Liver (tissue), 9 donors: ENCODE results near the gene SORBS2. TPM values are rescaled to one million over a fixed set of nuclear protein-coding genes. Genes with fewer than 3 reads are reported as not detected.

Source experiments
- DNase-seq: peaks from one replicate; pipeline ENCODE4 v3.0.0-alpha.2; 2017; ENCODE audit warnings: low spot score
- H3K27ac ChIP-seq, 2 donors: one replicate each; pipeline ENCODE4 v1.7.0; 2013; ENCODE audit warnings: inconsistent platforms in 2 of 2, low read length in 2 of 2, control low read depth in 1 of 2, low read depth in 1 of 2, mild to moderate bottlenecking in 1 of 2
- H3K27me3 ChIP-seq, 4 donors: one replicate each; pipeline versions ENCODE4 v1.6.1 to v1.7.0; 2013; ENCODE audit warnings: low read length in 3 of 4, inconsistent platforms in 1 of 4, mild to moderate bottlenecking in 1 of 4, moderate library complexity in 1 of 4; ENCODE audit not compliant: control insufficient read depth in 4 of 4, insufficient read depth in 4 of 4
- H3K36me3 ChIP-seq, 4 donors: one replicate each; pipeline versions ENCODE4 v1.6.1 to v1.7.0; 2013; ENCODE audit warnings: low read length in 3 of 4, mild to moderate bottlenecking in 3 of 4, low read depth in 1 of 4, moderate library complexity in 1 of 4; ENCODE audit not compliant: control insufficient read depth in 4 of 4, insufficient read depth in 3 of 4
- H3K4me1 ChIP-seq, 4 donors: one replicate each; pipeline versions ENCODE4 v1.6.1 to v1.7.0; 2013; ENCODE audit warnings: low read length in 3 of 4, mild to moderate bottlenecking in 3 of 4, moderate library complexity in 1 of 4; ENCODE audit not compliant: control insufficient read depth in 4 of 4, insufficient read depth in 4 of 4
- H3K4me3 ChIP-seq, 3 donors: one replicate each; pipeline versions ENCODE4 v1.6.1 to v1.7.0; 2013; ENCODE audit warnings: low read length in 3 of 3, control low read depth in 1 of 3, low read depth in 1 of 3, mild to moderate bottlenecking in 1 of 3
- H3K9ac ChIP-seq, 2 donors: one replicate each; pipeline ENCODE4 v1.7.0; 2013; ENCODE audit warnings: low read length in 2 of 2, mild to moderate bottlenecking in 2 of 2, moderate library complexity in 2 of 2, control low read depth in 1 of 2, low read depth in 1 of 2
- H3K9me3 ChIP-seq, 4 donors: one replicate each; pipeline versions ENCODE4 v1.6.1 to v1.7.0; 2013; ENCODE audit warnings: low read length in 3 of 4; ENCODE audit not compliant: control insufficient read depth in 4 of 4
- CTCF ChIP-seq: fragments of 150-350 bp; IDR thresholded peaks from 2 replicates; pipeline ENCODE4 v1.5.1; 2017; ENCODE audit warnings: improper control_type of control experiment, low read depth, low read length; ENCODE audit not compliant: missing input control
- EGR1 ChIP-seq, 2 donors: IDR thresholded peaks; 2 replicates each; pipeline ENCODE4 v1.6.1; 2016 to 2018; ENCODE audit warnings: antibody characterized with exemption in 2 of 2, low read depth in 2 of 2
- FOXA1 ChIP-seq: IDR thresholded peaks from 2 replicates; pipeline ENCODE4 v1.6.1; 2016; ENCODE audit warnings: antibody characterized with exemption
- FOXA2 ChIP-seq: IDR thresholded peaks from 2 replicates; pipeline ENCODE4 v1.6.1; 2016; ENCODE audit warnings: antibody characterized with exemption
- GABPA ChIP-seq, 2 donors: IDR thresholded peaks in 1 of 2; conservative IDR thresholded peaks in 1 of 2; 2 replicates each; pipeline ENCODE4 v1.6.1; 2016; ENCODE audit warnings: antibody characterized with exemption in 2 of 2, mild to moderate bottlenecking in 1 of 2, moderate library complexity in 1 of 2
- HNF4A ChIP-seq, 2 donors: conservative IDR thresholded peaks; 2 replicates each; pipeline ENCODE4 v1.6.1; 2016; ENCODE audit warnings: antibody characterized with exemption in 2 of 2, mild to moderate bottlenecking in 2 of 2
- HNF4G ChIP-seq: IDR thresholded peaks from 2 replicates; pipeline ENCODE4 v1.6.1; 2016; ENCODE audit warnings: antibody characterized with exemption
- JUND ChIP-seq, 2 donors: IDR thresholded peaks; 2 replicates each; pipeline ENCODE4 v1.6.1; 2016; ENCODE audit warnings: antibody characterized with exemption in 2 of 2
- MAX ChIP-seq: IDR thresholded peaks from 2 replicates; pipeline ENCODE4 v1.6.1; 2016; ENCODE audit warnings: antibody characterized with exemption
- NR2F2 ChIP-seq: IDR thresholded peaks from 2 replicates; pipeline ENCODE4 v1.6.1; 2016; ENCODE audit warnings: antibody characterized with exemption
- RAD21 ChIP-seq, 2 donors: IDR thresholded peaks; 2 replicates each; pipeline ENCODE4 v1.6.1; 2016; ENCODE audit warnings: antibody characterized with exemption in 2 of 2, mild to moderate bottlenecking in 2 of 2
- REST ChIP-seq: IDR thresholded peaks from 2 replicates; pipeline ENCODE4 v1.6.1; 2016; ENCODE audit warnings: antibody characterized with exemption, mild to moderate bottlenecking
- RXRA ChIP-seq, 2 donors: IDR thresholded peaks; 2 replicates each; pipeline ENCODE4 v1.6.1; 2017 to 2018; ENCODE audit warnings: antibody characterized with exemption in 2 of 2, mild to moderate bottlenecking in 1 of 2
- SP1 ChIP-seq: IDR thresholded peaks from 2 replicates; pipeline ENCODE4 v1.6.1; 2018; ENCODE audit warnings: antibody characterized with exemption, mild to moderate bottlenecking
- TAF1 ChIP-seq: conservative IDR thresholded peaks from 2 replicates; pipeline ENCODE4 v1.6.1; 2016; ENCODE audit warnings: antibody characterized with exemption, mild to moderate bottlenecking
- YY1 ChIP-seq: IDR thresholded peaks from 2 replicates; pipeline ENCODE4 v1.6.1; 2016; ENCODE audit warnings: antibody characterized with exemption, mild to moderate bottlenecking
- WGBS: extraction: QIAGEN DNeasy Blood & Tissue Kit; methylation state at CpG from one replicate; pipeline ENCODE4 v1.1.7; 2013; 5-methylcytosine and 5-hydroxymethylcytosine counted together
- polyA plus RNA-seq, 2 donors: library from polyadenylated mRNA; stranded (reverse) in 1 of 2; unstranded in 1 of 2; fragments of 200-250 nt in 1 of 2; fragments of >200 nt in 1 of 2; fragmentation: Nextera tagmentation in 1 of 2; extraction: Ambion mirVana in 1 of 2; gene quantifications; one replicate each; pipeline versions ENCODE4 v1.2.1 to v1.2.3, GENCODE V29; 2013 to 2015
- total RNA-seq, 2 donors: library from RNA; depleted of rRNA; stranded (reverse); fragments of >200 nt; gene quantifications; one replicate each; pipeline ENCODE4 v1.2.3, GENCODE V29; 2014
- TF ChIP-seq, protein P1 (sequence below): IDR thresholded peaks from 2 replicates; pipeline ENCODE4 v1.6.1; 2016; ENCODE audit warnings: antibody characterized with exemption
- TF ChIP-seq, protein P2 (sequence below): IDR thresholded peaks from 2 replicates; pipeline ENCODE4 v1.6.1; 2016; ENCODE audit warnings: antibody characterized with exemption
- donor health status: healthy.
- donor health status: healthy.
- donor health status: healthy.
- donor health status: healthy.
- donor health status: healthy.

Gene SORBS2
- total and polyA plus RNA-seq, 4 donors, result 23.3 to 136 (median 59.6) TPM

- Histone ChIP-seq H3K4me1 (peaks cover 0 to 39% (median 8%) of the 10 kb centered on the region in 4 donors), H3K9me3 (no peaks in the 10 kb centered on the region), H3K27me3 (no peaks in the 10 kb centered on the region), H3K27ac (peak overlapping the region; percentile 83 to 95), H3K4me3 (peak overlapping the region in 2 of 3 donors; percentile 15 to 36), H3K36me3 (peaks cover 0 to 2% (median 0%) of the 10 kb centered on the region in 4 donors), H3K9ac (peak overlapping the region; percentile 35 to 82)
- 30% methylated on average over 11 of the region's 11 CpGs for WGBS
- no peak for DNase-seq
- TF ChIP-seq JUND (IDR thresholded peaks at IDR 0.05) (peak in 1 of 2 donors; percentile 7), RAD21 (IDR thresholded peaks at IDR 0.05) (peak in 1 of 2 donors; percentile 17), HNF4A (conservative IDR thresholded peaks at IDR 0.05) (peak; percentile 43 to 65), HNF4G (no peak), FOXA1 (no peak), FOXA2 (no peak), EGR1 (IDR thresholded peaks at IDR 0.05; ENCODE audit: low read depth in 2 of 2) (no peak), MAX (peak; percentile 5), RXRA (IDR thresholded peaks at IDR 0.05) (peak; percentile 40 to 55), CTCF (no peak), REST (peak; percentile 53), TAF1 (peak; percentile 80), GABPA (IDR thresholded peaks at IDR 0.05 in 1 of 2, conservative IDR thresholded peaks at IDR 0.05 in 1 of 2) (no peak), SP1 (peak; percentile 17), YY1 (no peak), NR2F2 (no peak)
- TF ChIP-seq, protein P1, sequence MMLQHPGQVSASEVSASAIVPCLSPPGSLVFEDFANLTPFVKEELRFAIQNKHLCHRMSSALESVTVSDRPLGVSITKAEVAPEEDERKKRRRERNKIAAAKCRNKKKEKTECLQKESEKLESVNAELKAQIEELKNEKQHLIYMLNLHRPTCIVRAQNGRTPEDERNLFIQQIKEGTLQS, result no peak
- TF ChIP-seq, protein P2, sequence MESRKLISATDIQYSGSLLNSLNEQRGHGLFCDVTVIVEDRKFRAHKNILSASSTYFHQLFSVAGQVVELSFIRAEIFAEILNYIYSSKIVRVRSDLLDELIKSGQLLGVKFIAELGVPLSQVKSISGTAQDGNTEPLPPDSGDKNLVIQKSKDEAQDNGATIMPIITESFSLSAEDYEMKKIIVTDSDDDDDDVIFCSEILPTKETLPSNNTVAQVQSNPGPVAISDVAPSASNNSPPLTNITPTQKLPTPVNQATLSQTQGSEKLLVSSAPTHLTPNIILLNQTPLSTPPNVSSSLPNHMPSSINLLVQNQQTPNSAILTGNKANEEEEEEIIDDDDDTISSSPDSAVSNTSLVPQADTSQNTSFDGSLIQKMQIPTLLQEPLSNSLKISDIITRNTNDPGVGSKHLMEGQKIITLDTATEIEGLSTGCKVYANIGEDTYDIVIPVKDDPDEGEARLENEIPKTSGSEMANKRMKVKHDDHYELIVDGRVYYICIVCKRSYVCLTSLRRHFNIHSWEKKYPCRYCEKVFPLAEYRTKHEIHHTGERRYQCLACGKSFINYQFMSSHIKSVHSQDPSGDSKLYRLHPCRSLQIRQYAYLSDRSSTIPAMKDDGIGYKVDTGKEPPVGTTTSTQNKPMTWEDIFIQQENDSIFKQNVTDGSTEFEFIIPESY, result no peak
These were observed 38.6 kb downstream of the SORBS2 start for GRCh38 chr4:185773419-185773818.
